Astrocyte (in vitro differentiated cells and primary cell): ENCODE measurements around the gene KCNJ3. TPM values are rescaled to one million over a fixed set of nuclear protein-coding genes. Genes with fewer than 3 reads are reported as not detected.

ENCODE experiments used
- DNase-seq: peaks from one replicate; pipeline ENCODE4 v3.0.0-alpha.2; 2010; ENCODE audit warnings: low read depth
- FAIRE-seq: peaks from 2 replicates; lab custom pipeline; 2011; peaks lifted over from hg19 to GRCh38; lab: Jason Lieb, UNC
- H2AFZ ChIP-seq: 2 replicates; pipeline ENCODE4 v1.6.0; 2012; ENCODE audit warnings: low read depth, low read length, inconsistent platforms
- H3K27ac ChIP-seq: 2 replicates; pipeline ENCODE4 v1.5.1; 2011; ENCODE audit warnings: low read depth, low read length, inconsistent platforms
- H3K27me3 ChIP-seq: 2 replicates; pipeline ENCODE4 v1.6.0; 2011; ENCODE audit warnings: low read length, inconsistent platforms; ENCODE audit not compliant: insufficient read depth
- H3K36me3 ChIP-seq: 2 replicates; pipeline ENCODE4 v1.5.1; 2011; ENCODE audit warnings: low read length, inconsistent platforms; ENCODE audit not compliant: insufficient read depth
- H3K4me1 ChIP-seq: 2 replicates; pipeline ENCODE4 v1.5.1; 2011; ENCODE audit warnings: low read length, inconsistent platforms; ENCODE audit not compliant: insufficient read depth
- H3K4me2 ChIP-seq: 2 replicates; pipeline ENCODE4 v1.6.0; 2012; ENCODE audit warnings: low read length, inconsistent platforms
- H3K4me3 ChIP-seq: 2 replicates; pipeline ENCODE4 v1.5.1; 2011; ENCODE audit warnings: low read depth, mild to moderate bottlenecking, low read length, inconsistent platforms; ENCODE audit not compliant: insufficient read depth
- H3K79me2 ChIP-seq: 2 replicates; pipeline ENCODE4 v1.6.0; 2012; ENCODE audit warnings: mild to moderate bottlenecking, low read length, inconsistent platforms; ENCODE audit not compliant: insufficient read depth
- H3K9ac ChIP-seq: 2 replicates; pipeline ENCODE4 v1.6.0; 2012; ENCODE audit warnings: mild to moderate bottlenecking, low read length, inconsistent platforms
- H3K9me3 ChIP-seq: 2 replicates; pipeline ENCODE4 v1.5.1; 2012; ENCODE audit warnings: low read depth, mild to moderate bottlenecking, low read length, inconsistent platforms; ENCODE audit not compliant: insufficient read depth
- H4K20me1 ChIP-seq: 2 replicates; pipeline ENCODE4 v1.6.0; 2012; ENCODE audit warnings: low read length, inconsistent platforms; ENCODE audit not compliant: insufficient read depth
- H3K27ac Mint-ChIP-seq: one replicate; pipeline ENCODE4 v1.8.0; 2021; ENCODE audit warnings: mild to moderate bottlenecking, mixed read lengths; ENCODE audit not compliant: unreplicated experiment
- H3K27me3 Mint-ChIP-seq: one replicate; pipeline ENCODE4 v1.8.0; 2021; ENCODE audit warnings: low read depth, mixed read lengths; ENCODE audit not compliant: unreplicated experiment
- H3K36me3 Mint-ChIP-seq: one replicate; pipeline ENCODE4 v1.8.0; 2021; ENCODE audit warnings: low read depth, mixed read lengths; ENCODE audit not compliant: unreplicated experiment
- H3K4me1 Mint-ChIP-seq: one replicate; pipeline ENCODE4 v1.8.0; 2021; ENCODE audit warnings: low read depth, mixed read lengths; ENCODE audit not compliant: unreplicated experiment
- H3K4me3 Mint-ChIP-seq: one replicate; pipeline ENCODE4 v1.8.0; 2021; ENCODE audit warnings: mild to moderate bottlenecking, moderate library complexity, mixed read lengths; ENCODE audit not compliant: unreplicated experiment
- H3K9me3 Mint-ChIP-seq: one replicate; pipeline ENCODE4 v1.8.0; 2021; ENCODE audit warnings: mild to moderate bottlenecking, mixed read lengths; ENCODE audit not compliant: unreplicated experiment
- CTCF ChIP-seq: IDR thresholded peaks from 2 replicates; pipeline ENCODE4 v1.5.1; 2011; ENCODE audit warnings: low read depth, mild to moderate bottlenecking, inconsistent platforms, low read length, moderate library complexity; ENCODE audit not compliant: insufficient read depth
- EZH2 ChIP-seq: IDR thresholded peaks from 2 replicates; pipeline ENCODE4 v1.6.1; 2012; ENCODE audit warnings: mild to moderate bottlenecking, low read length, inconsistent platforms; ENCODE audit not compliant: insufficient read depth
- total RNA-seq: library from RNA; stranded (reverse); gene quantifications from 2 replicates; pipeline ENCODE4 v1.2.1, GENCODE V29; 2021

Gene KCNJ3
- total RNA-seq, 1 donor from 2014 or later = not detected

- H3K27ac Mint-ChIP-seq = no peak overlapping the region
- Histone ChIP-seq H3K79me2 (no peaks in the 10 kb centered on the region), H3K4me1 (no peaks in the 10 kb centered on the region), H2AFZ (no peak overlapping the region), H3K27ac (no peak overlapping the region), H3K36me3 (no peaks in the 10 kb centered on the region), H3K27me3 (no peaks in the 10 kb centered on the region), H3K4me3 (no peak overlapping the region), H4K20me1 (no peaks in the 10 kb centered on the region), H3K4me2 (no peak overlapping the region), H3K9me3 (no peaks in the 10 kb centered on the region), H3K9ac (no peak overlapping the region)
- TF ChIP-seq EZH2 (no peak), CTCF (no peak)
- no peak for DNase-seq
- H3K9me3 Mint-ChIP-seq = peaks cover 2% of the 10 kb centered on the region
- no peaks in the 10 kb centered on the region for H3K4me1 Mint-ChIP-seq
- no peak overlapping the region for H3K4me3 Mint-ChIP-seq
- no peak for FAIRE-seq
- no peaks in the 10 kb centered on the region for H3K36me3 Mint-ChIP-seq
- no peaks in the 10 kb centered on the region for H3K27me3 Mint-ChIP-seq
These were observed 116.4 kb downstream of the KCNJ3 start for GRCh38 chr2:154814856-154815255.

GRCh38 chr2:154825358-154825757 is 126.9 kb downstream of the KCNJ3 start:
- no peak for DNase-seq
- Mint-ChIP-seq H3K9me3 (no peaks in the 10 kb centered on the region), H3K27me3 (no peaks in the 10 kb centered on the region), H3K27ac (no peak overlapping the region), H3K4me3 (no peak overlapping the region), H3K36me3 (no peaks in the 10 kb centered on the region), H3K4me1 (no peaks in the 10 kb centered on the region)
- Histone ChIP-seq H3K36me3 (no peaks in the 10 kb centered on the region), H3K9me3 (no peaks in the 10 kb centered on the region), H3K4me1 (no peaks in the 10 kb centered on the region), H3K4me2 (no peak overlapping the region), H3K9ac (no peak overlapping the region), H3K4me3 (no peak overlapping the region), H3K79me2 (no peaks in the 10 kb centered on the region), H3K27me3 (no peaks in the 10 kb centered on the region), H3K27ac (no peak overlapping the region), H4K20me1 (no peaks in the 10 kb centered on the region), H2AFZ (no peak overlapping the region)
- no peak for FAIRE-seq
- TF ChIP-seq EZH2 (no peak), CTCF (no peak)

- Histone ChIP-seq H3K27me3 (no peaks in the 10 kb centered on the region), H3K79me2 (no peaks in the 10 kb centered on the region), H3K9me3 (no peaks in the 10 kb centered on the region), H3K4me2 (no peak overlapping the region), H2AFZ (no peak overlapping the region), H3K27ac (no peak overlapping the region), H3K4me3 (no peak overlapping the region), H4K20me1 (no peaks in the 10 kb centered on the region), H3K9ac (no peak overlapping the region), H3K4me1 (no peaks in the 10 kb centered on the region), H3K36me3 (no peaks in the 10 kb centered on the region)
- no peaks in the 10 kb centered on the region for H3K9me3 Mint-ChIP-seq
- H3K4me3 Mint-ChIP-seq = no peak overlapping the region
- no peaks in the 10 kb centered on the region for H3K4me1 Mint-ChIP-seq
- FAIRE-seq (no peak), DNase-seq (no peak)
- no peak for TF ChIP-seq CTCF
- TF ChIP-seq EZH2 = no peak
- no peaks in the 10 kb centered on the region for H3K27me3 Mint-ChIP-seq
- H3K27ac Mint-ChIP-seq = no peak overlapping the region
- no peaks in the 10 kb centered on the region for H3K36me3 Mint-ChIP-seq
These were observed 128.3 kb downstream of the KCNJ3 start for GRCh38 chr2:154826827-154827226.
